ENCODE measurements around the gene PSMB2. TPM values are rescaled to one million over a fixed set of nuclear protein-coding genes. Genes with fewer than 3 reads are reported as not detected.

Gene PSMB2
- total RNA-seq, 1 experiment from 2014 or later: 122 TPM

- TF ChIP-seq REST (IDR thresholded peaks at IDR 0.05; ENCODE audit: low read depth) (no peak), POLR2A (IDR thresholded peaks at IDR 0.05; ENCODE audit: borderline replicate concordance, extremely low read depth, insufficient read depth, insufficient read length) (no peak), YY1 (IDR thresholded peaks at IDR 0.05; ENCODE audit: extremely low read depth, insufficient replicate concordance, low read depth, low read length) (no peak), SIN3A (IDR thresholded peaks at IDR 0.05; ENCODE audit: low read depth) (no peak), TCF7L2 (IDR thresholded peaks at IDR 0.05; ENCODE audit: borderline replicate concordance, extremely low read depth, insufficient read depth, insufficient read length) (no peak), SP1 (IDR thresholded peaks at IDR 0.05; ENCODE audit: low read depth) (no peak), ZNF274 (IDR thresholded peaks at IDR 0.05; ENCODE audit: low read depth, low read length) (no peak), MAX (IDR thresholded peaks at IDR 0.05) (no peak), ELF1 (IDR thresholded peaks at IDR 0.05; ENCODE audit: borderline replicate concordance, low read depth) (no peak), RAD21 (IDR thresholded peaks at IDR 0.05; ENCODE audit: low read depth) (no peak)
Measured at GRCh38 chr1:35644204-35644603, 2.9 kb upstream of the PSMB2 start (continued).

- ChIA-PET CTCF (interaction anchor here (1.2 kb wide), 2 partner anchors 26 to 73 kb away, joined by 3 to 10 read pairs; no protein-coding TSS in a partner anchor), RAD21 (ENCODE audit: low non-redundant PET in 1 of 2, low total read pairs in 2 of 2, uncharacterized antibody in 2 of 2, unreplicated experiment in 2 of 2) (no interaction called here), POLR2A (interaction anchor here (0.8 to 1.6 kb wide), 3 partner anchors 15 to 75 kb away, joined by 3 to 4 read pairs (median 4); partner anchors contain the start of gene TFAP2E)
- DNase-seq (ENCODE audit: low read depth, low spot score) (no peak), ATAC-seq (peak; percentile 29)
- H3K9me3 ChIP-seq (ENCODE audit: control insufficient read depth in 1 of 2, insufficient read depth in 1 of 2, low read depth in 1 of 2, low read length in 2 of 2): no peaks in the 10 kb centered on the region
- peak overlapping the region; percentile 77 for H3K4me2 ChIP-seq (ENCODE audit: low read length)
- H3K4me1 ChIP-seq (ENCODE audit: control insufficient read depth in 1 of 2, insufficient read depth in 2 of 2, low read length in 2 of 2): peaks cover 3 to 28% of the 10 kb centered on the region in 2 experiments; a peak in 3 of 4 replicates
- H3K27ac ChIP-seq (ENCODE audit: low read depth, low read length): peak overlapping the region; percentile 89; the same call in 1 of the 2 replicates
- H3K4me3 ChIP-seq (replicated peaks in 1 of 2; ENCODE audit: low read depth in 1 of 2, low read length in 2 of 2): peak overlapping the region; percentile 68 to 90
- H3K79me2 ChIP-seq (ENCODE audit: insufficient read depth, low read length): peaks cover 40% of the 10 kb centered on the region
- H2AFZ ChIP-seq (ENCODE audit: low read depth, low read length, poor library complexity, severe bottlenecking): peak overlapping the region; percentile 61
- H3K36me3 ChIP-seq (ENCODE audit: control insufficient read depth in 1 of 2, insufficient read depth in 2 of 2, low read length in 2 of 2): peaks cover 0 to 13% of the 10 kb centered on the region in 2 experiments; a peak in 1 of 4 replicates
- H3K9me2 ChIP-seq (ENCODE audit: insufficient read depth): no peaks in the 10 kb centered on the region
- peaks cover 5% of the 10 kb centered on the region; the same call in 1 of the 2 replicates for H3K27me3 ChIP-seq (ENCODE audit: insufficient read depth, low read length)
- no TSS peak for BruUV-seq (replicated peaks)
- intact Hi-C loops (cut with micrococcal nuclease): loop anchor here (5.0 kb wide), 2 partner anchors 70 to 130 kb away; partner anchors contain the start of gene TFAP2E
- peaks cover 3% of the 10 kb centered on the region; the same call in 1 of the 2 replicates for H4K20me1 ChIP-seq (ENCODE audit: insufficient read depth)
- peak overlapping the region; percentile 86 for H3K9ac ChIP-seq (ENCODE audit: low read length)
- TF ChIP-seq CBX3 (IDR thresholded peaks at IDR 0.05; ENCODE audit: low read depth): 0 out of 2 replicates have a peak, but pooled peaks have one; percentile 10
- TF ChIP-seq POLR2A (IDR thresholded peaks at IDR 0.05; ENCODE audit: borderline replicate concordance, extremely low read depth, insufficient read depth, insufficient read length): no peak
- no peak for TF ChIP-seq CEBPB (IDR thresholded peaks at IDR 0.05; ENCODE audit: low read depth)
- no peak for TF ChIP-seq ZBTB33 (IDR thresholded peaks at IDR 0.05; ENCODE audit: extremely low read depth, insufficient replicate concordance, low read length)
- no peak for TF ChIP-seq EZH2phosphoT487 (IDR thresholded peaks at IDR 0.05; ENCODE audit: borderline replicate concordance)
- peak; percentile 87 for TF ChIP-seq EGR1 (IDR thresholded peaks at IDR 0.05; ENCODE audit: low read depth)
- no peak for TF ChIP-seq CTCF (IDR thresholded peaks at IDR 0.05 in 2 of 3, conservative IDR thresholded peaks at IDR 0.05 in 1 of 3; ENCODE audit: borderline replicate concordance in 1 of 3, insufficient read depth in 1 of 3, low read depth in 2 of 3, low read length in 2 of 3)
- TF ChIP-seq MAX (IDR thresholded peaks at IDR 0.05): no peak
Measured at GRCh38 chr1:35642471-35642955, 1.2 kb upstream of the PSMB2 start.

Data from HCT116 (cell line).